ENCODE measurements around the gene PRLH.
"Not testable (repeated sequence)": the region's sequence is repeated elsewhere in the genome, so short reads cannot be mapped to it uniquely, and the experiment has no call there.

Gene PRLH

DNA sequence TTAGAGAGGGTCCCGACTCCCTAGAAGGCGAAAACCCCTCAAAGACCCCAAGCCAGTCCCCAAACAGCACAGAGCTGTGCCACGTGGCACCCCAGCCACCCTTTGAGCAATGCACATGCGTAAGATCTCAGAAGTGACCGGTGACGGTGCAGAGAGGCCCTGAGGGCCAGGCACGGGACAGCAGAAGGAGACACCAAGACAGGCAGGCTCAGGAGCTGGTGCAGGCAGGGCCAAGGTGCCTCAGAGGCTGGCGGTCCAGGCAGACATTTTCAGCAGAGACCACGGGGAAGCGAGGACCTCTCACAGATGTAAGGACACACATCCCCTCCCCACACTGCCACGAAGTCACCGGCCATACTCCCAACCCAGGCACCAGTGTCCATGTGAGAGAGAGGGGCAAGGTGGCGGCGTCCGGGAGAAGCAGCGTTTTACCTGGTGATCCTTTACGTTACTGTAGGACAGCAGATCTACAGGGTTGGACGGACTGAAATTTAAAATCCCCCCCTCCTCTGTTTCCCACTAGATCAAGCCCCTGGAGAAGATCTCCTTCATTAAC, 26.1 kb downstream of the PRLH start:
- H3K9me3 ChIP-seq (ENCODE audit: insufficient read depth, low read depth, low read length), result no peaks in the 10 kb centered on the region
- no peak overlapping the region for H3K27ac ChIP-seq (ENCODE audit: low read length)
- peaks cover 36% of the 10 kb centered on the region; the same call in 1 of the 2 replicates for H3K4me1 ChIP-seq (ENCODE audit: insufficient read depth, low read length)
- H3K9ac ChIP-seq (ENCODE audit: low read depth, low read length), result no peak overlapping the region
- H3K4me3 ChIP-seq (ENCODE audit: low read length), result no peak overlapping the region
- no peaks in the 10 kb centered on the region for H3K27me3 ChIP-seq (ENCODE audit: insufficient read depth, low read length)
- H3K36me3 ChIP-seq (ENCODE audit: insufficient read depth, low read depth, low read length), result no peaks in the 10 kb centered on the region

DNA sequence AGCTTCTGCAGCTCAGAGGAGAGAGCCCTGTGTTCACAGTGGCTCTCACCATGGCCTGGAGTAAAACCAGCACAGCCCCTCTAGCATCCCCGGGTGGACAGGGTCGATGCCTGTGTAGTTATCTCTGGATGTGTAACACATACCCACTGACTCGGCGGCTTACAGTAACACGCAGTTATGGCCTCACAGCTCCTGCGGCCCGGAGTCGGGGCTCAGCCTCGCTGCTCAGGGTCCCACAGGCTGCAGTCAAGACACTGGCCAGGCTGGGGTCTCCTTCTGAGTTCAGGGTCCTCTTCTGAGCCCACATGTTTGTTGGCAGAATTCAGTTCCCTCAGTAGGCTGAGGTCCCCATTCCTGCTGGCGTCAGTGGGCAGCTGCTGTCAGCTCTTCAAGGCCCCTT, 26.7 kb downstream of the PRLH start:
- no peak overlapping the region for H3K4me3 ChIP-seq (ENCODE audit: low read length)
- no peak overlapping the region for H3K27ac ChIP-seq (ENCODE audit: low read length)
- peaks cover 36% of the 10 kb centered on the region; the same call in 1 of the 2 replicates for H3K4me1 ChIP-seq (ENCODE audit: insufficient read depth, low read length)
- H3K36me3 ChIP-seq (ENCODE audit: insufficient read depth, low read depth, low read length), result no peaks in the 10 kb centered on the region
- H3K27me3 ChIP-seq (ENCODE audit: insufficient read depth, low read length), result no peaks in the 10 kb centered on the region
- no peaks in the 10 kb centered on the region for H3K9me3 ChIP-seq (ENCODE audit: insufficient read depth, low read depth, low read length)
- H3K9ac ChIP-seq (ENCODE audit: low read depth, low read length), result no peak overlapping the region

DNA sequence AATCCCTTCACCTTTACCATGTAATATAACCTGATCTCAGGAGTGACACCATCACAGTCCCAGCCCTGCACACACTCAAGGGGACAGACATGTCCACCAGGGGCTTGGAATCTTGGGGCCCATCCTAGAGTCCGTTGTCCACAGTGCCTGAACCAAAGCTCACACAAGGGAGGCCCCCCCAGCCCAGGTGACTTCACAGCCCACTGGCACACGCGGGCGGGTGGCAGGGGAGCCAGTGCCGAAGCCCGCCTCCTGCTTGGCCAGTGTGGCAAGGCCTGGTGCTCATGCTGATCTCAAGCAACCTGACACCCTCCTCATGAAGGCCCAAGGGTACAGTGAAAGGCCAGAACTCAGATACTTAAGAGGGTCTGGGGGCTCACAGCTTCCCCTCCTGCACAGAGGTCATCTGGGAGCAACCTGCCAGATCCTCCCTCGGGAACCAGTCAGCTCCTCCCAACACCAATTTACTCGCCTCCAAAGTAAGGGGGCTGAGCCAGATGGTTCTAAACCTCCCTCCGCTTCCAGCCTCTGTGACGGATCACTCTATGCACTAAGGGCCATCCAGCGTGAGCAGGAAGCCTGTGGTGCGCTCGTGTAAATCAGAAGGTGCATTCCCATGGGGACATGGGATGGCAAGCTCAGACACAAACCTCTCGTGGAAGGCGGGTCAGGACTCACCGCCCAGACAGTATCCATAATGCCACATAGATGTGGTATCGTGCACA, 27.4 kb downstream of the PRLH start:
- Histone ChIP-seq H3K27ac (ENCODE audit: low read length) (no peak overlapping the region), H3K9me3 (ENCODE audit: insufficient read depth, low read depth, low read length) (no peaks in the 10 kb centered on the region), H3K27me3 (ENCODE audit: insufficient read depth, low read length) (no peaks in the 10 kb centered on the region), H3K4me1 (ENCODE audit: insufficient read depth, low read length) (peaks cover 36% of the 10 kb centered on the region; the same call in 1 of the 2 replicates), H3K9ac (ENCODE audit: low read depth, low read length) (no peak overlapping the region; the same call in 1 of the 2 replicates), H3K4me3 (ENCODE audit: low read length) (peak overlapping the region; percentile 37; the same call in 1 of the 2 replicates), H3K36me3 (ENCODE audit: insufficient read depth, low read depth, low read length) (no peaks in the 10 kb centered on the region)

DNA sequence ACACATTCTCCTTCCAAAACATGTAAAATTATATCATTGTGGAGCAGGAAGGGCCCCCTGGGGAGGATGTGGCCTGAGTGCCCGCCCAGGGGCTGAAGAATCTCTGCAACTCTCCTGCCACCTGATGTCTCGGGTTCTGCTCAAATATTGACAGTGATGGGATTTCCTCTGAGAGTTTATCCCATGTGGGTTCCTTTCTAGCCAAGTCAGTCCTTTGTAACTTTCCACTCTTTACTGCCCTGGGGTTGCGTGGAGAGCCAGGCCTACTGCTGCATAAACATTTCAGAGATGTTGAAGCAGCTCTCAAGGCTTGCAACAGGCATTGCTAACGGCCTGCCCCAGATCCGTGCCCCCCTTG, 28.1 kb downstream of the PRLH start:
- H3K9ac ChIP-seq (ENCODE audit: low read depth, low read length), result peak overlapping the region; percentile 5; the same call in 1 of the 2 replicates
- no peak overlapping the region for H3K27ac ChIP-seq (ENCODE audit: low read length)
- peak overlapping the region; percentile 37; the same call in 1 of the 2 replicates for H3K4me3 ChIP-seq (ENCODE audit: low read length)
- peaks cover 36% of the 10 kb centered on the region; the same call in 1 of the 2 replicates for H3K4me1 ChIP-seq (ENCODE audit: insufficient read depth, low read length)
- no peaks in the 10 kb centered on the region for H3K27me3 ChIP-seq (ENCODE audit: insufficient read depth, low read length)
- no peaks in the 10 kb centered on the region for H3K9me3 ChIP-seq (ENCODE audit: insufficient read depth, low read depth, low read length)
- H3K36me3 ChIP-seq (ENCODE audit: insufficient read depth, low read depth, low read length), result no peaks in the 10 kb centered on the region

DNA sequence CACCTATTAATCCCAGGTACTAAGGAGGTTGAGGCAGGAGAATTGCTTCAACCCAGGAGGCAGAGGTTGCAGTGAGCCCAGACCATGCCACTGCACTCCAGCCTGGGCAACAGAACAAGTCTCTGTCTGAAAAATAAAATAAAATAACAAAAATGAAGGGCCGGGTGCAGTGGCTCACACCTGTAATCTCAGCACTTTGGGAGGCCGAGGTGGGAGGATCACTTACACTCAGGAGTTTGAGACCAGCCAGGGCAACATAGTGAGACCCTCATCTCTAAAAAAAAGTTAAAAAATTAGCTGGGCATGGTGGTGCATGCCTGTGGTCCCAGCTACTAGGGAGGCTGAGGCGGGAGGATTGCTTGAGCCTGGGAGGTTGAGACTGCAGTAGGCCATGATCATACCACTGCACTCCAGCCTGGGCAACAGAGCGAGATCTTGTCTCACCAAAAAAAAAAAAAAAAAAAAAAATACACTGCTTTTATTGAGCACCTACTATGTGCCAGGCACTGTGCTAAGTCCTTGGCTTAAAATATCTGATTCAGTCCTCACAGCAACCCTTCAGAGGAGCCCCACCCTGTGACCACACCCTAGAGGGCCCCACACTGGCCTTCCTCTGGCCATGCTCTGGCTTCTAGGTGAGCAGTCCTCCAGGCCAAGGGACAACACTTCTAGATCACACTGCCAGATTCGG, 29.6 kb downstream of the PRLH start:
- H3K9me3 ChIP-seq (ENCODE audit: insufficient read depth, low read depth, low read length); H3K27ac ChIP-seq (ENCODE audit: low read length); H3K27me3 ChIP-seq (ENCODE audit: insufficient read depth, low read length); H3K9ac ChIP-seq (ENCODE audit: low read depth, low read length); H3K4me3 ChIP-seq (ENCODE audit: low read length); H3K36me3 ChIP-seq (ENCODE audit: insufficient read depth, low read depth, low read length): not testable (repeated sequence)
- H3K4me1 ChIP-seq (ENCODE audit: insufficient read depth, low read length), result peaks cover 29% of the 10 kb centered on the region; the same call in 1 of the 2 replicates

DNA sequence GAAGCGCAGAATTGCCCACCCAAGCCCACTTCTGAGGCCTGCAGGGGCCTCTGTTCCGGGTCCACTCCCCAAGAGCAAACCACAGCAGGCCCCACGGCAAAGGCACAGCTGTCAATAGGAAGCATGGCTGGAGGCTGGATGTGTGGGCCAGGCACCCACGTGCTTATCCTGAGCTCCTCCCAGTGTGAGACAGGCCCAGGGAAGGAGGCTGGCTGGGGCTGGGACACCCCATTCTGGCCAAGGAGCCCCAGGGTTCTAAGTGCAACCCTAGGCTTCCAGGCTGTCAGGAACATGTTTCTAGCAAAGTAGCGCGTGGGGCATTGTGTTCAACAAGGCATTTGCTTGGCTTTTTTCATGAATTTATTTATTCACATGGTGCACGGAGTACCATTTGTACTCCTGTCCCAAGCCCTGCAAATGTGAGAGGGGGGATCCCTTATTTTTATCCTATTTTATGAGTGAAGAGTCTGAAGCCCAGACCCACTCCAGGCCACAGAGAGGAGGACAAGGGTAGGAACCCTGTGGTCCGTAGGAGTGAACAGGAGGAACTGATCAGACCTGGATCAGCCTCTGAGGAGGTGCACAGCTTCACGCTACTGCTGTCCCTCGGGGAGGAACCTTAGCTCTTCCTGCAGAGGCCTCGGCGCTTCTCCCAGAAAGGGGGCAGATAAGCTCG, 30.3 kb downstream of the PRLH start:
- Histone ChIP-seq H3K9ac (ENCODE audit: low read depth, low read length) (no peak overlapping the region), H3K36me3 (ENCODE audit: insufficient read depth, low read depth, low read length) (no peaks in the 10 kb centered on the region), H3K9me3 (ENCODE audit: insufficient read depth, low read depth, low read length) (no peaks in the 10 kb centered on the region), H3K4me3 (ENCODE audit: low read length) (no peak overlapping the region), H3K27me3 (ENCODE audit: insufficient read depth, low read length) (no peaks in the 10 kb centered on the region), H3K27ac (ENCODE audit: low read length) (no peak overlapping the region), H3K4me1 (ENCODE audit: insufficient read depth, low read length) (peaks cover 22% of the 10 kb centered on the region; the same call in 1 of the 2 replicates)

DNA sequence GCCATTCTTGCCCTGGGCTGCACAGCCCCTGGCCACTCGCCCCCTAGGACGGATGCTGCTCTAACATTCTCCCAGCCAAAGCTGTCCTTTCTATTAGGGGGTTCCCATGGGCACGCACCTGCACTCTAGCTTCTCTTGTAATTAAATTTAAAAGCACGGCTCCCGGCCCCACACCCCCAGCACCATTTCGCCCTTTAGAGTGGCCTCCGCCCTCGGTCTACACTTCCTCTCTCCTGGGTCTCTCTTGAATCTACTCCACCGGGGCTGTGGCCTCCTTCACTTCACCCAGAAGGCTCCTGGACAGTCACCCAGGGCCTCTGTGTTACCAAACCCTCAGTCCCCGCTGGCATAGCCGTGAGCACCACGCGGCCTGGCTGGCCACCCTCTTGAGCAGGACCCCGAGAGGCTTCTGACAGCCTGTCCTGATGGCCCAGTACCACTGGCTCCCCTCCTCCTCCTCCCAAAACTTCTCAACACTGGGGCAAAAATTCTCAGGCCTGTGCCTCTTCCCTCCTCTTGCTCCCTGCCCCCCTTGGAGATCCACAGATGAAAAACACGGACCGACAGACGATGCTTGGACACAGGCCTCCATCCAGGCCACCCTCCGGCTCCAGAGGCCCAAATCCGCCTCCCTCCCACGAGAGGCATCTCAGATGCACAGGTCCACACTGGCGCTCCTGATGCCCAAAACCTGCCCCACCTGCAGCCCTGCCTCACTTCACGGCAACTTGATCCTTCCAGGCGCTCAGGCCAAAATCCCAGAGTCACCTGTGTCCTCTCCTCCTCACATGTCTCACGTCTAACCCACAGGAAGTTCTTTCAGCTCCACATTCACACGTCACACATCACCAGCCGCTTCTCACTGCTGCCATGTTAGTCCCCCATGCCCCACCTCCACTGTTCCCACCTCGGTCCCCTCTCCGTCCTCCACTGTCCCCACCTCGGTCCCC, 31.1 kb downstream of the PRLH start:
- no peak overlapping the region for H3K27ac ChIP-seq (ENCODE audit: low read length)
- peaks cover 22% of the 10 kb centered on the region; the same call in 1 of the 2 replicates for H3K4me1 ChIP-seq (ENCODE audit: insufficient read depth, low read length)

DNA sequence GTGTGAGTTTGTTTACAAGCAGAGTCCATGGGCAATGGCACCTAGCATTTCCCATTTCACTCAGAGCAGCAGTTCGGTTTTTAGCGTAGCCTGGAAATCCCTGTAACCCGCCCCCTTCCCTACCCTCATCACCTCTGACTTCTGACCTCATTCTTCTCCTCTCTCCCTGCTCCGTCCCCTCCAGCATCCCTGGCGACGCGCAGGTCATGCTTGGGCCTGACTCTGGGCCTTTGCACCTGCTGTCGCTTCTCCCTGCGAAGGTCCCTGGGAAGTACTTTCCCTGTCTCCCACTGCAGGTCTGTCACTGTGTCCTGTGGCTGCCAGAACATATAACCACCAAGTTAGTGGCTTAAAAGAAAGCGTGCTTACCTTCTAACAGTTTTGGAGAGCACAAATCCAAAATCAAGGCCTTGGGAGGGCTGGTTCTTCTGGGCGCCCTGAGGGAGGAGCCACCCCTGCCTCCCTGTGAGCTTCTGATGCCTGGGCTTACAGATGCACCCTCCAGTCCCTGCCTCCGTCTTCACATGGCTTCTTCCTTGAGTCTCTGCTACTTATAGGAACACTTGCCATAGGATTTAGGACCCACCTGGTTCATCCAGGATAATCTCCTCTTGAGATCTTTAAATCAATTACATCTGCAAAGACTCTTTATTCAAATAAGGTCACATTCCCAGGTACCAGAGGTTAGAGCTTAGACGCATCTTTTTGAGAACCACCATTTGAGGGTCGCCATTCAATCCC, 32.3 kb downstream of the PRLH start:
- H3K9me3 ChIP-seq (ENCODE audit: insufficient read depth, low read depth, low read length), result no peaks in the 10 kb centered on the region
- H3K4me3 ChIP-seq (ENCODE audit: low read length), result no peak overlapping the region
- no peak overlapping the region for H3K27ac ChIP-seq (ENCODE audit: low read length)
- H3K4me1 ChIP-seq (ENCODE audit: insufficient read depth, low read length), result peaks cover 23% of the 10 kb centered on the region; the same call in 1 of the 2 replicates
- no peaks in the 10 kb centered on the region for H3K36me3 ChIP-seq (ENCODE audit: insufficient read depth, low read depth, low read length)
- H3K9ac ChIP-seq (ENCODE audit: low read depth, low read length), result no peak overlapping the region
- H3K27me3 ChIP-seq (ENCODE audit: insufficient read depth, low read length), result no peaks in the 10 kb centered on the region

More for the DNA sequence above, 31.1 kb downstream of the PRLH start:
- no peak overlapping the region for H3K4me3 ChIP-seq (ENCODE audit: low read length)
- H3K9ac ChIP-seq (ENCODE audit: low read depth, low read length), result no peak overlapping the region
- H3K9me3 ChIP-seq (ENCODE audit: insufficient read depth, low read depth, low read length), result no peaks in the 10 kb centered on the region
- H3K36me3 ChIP-seq (ENCODE audit: insufficient read depth, low read depth, low read length), result no peaks in the 10 kb centered on the region
- H3K27me3 ChIP-seq (ENCODE audit: insufficient read depth, low read length), result no peaks in the 10 kb centered on the region

DNA sequence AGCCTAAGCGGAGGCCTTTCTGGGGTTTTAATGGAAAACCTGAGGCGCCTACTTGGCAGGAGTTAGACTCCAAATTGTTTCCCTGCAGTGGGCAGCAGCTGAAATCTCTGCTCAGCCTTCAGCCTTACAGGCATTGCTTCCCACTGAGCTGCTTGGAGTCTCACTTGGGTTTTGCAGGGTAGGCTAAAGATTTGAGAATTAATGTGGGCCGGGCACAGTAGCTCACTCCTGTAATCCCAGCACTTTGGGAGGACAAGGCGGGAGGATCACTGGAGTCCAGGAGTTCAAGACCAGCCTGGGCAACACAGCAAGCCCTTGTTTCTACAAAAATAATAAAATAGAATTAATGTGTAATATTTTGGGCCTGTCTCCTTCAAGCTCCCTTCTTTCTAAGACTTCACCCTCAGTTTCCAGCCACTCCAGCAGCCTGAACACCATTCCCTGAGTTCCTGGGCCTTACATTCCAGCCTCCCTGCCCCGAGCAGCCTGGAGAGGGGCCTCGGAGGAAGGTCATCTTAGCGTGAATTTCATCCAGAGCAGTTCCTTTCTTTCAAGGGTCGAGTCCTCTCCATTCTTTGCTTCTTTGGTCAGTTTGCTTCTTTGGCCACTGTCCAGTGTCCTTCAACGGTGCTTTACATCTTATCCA, 33.2 kb downstream of the PRLH start:
- H3K9ac ChIP-seq (ENCODE audit: low read depth, low read length), result no peak overlapping the region
- peaks cover 16% of the 10 kb centered on the region; the same call in 1 of the 2 replicates for H3K4me1 ChIP-seq (ENCODE audit: insufficient read depth, low read length)
- H3K4me3 ChIP-seq (ENCODE audit: low read length), result no peak overlapping the region

DNA sequence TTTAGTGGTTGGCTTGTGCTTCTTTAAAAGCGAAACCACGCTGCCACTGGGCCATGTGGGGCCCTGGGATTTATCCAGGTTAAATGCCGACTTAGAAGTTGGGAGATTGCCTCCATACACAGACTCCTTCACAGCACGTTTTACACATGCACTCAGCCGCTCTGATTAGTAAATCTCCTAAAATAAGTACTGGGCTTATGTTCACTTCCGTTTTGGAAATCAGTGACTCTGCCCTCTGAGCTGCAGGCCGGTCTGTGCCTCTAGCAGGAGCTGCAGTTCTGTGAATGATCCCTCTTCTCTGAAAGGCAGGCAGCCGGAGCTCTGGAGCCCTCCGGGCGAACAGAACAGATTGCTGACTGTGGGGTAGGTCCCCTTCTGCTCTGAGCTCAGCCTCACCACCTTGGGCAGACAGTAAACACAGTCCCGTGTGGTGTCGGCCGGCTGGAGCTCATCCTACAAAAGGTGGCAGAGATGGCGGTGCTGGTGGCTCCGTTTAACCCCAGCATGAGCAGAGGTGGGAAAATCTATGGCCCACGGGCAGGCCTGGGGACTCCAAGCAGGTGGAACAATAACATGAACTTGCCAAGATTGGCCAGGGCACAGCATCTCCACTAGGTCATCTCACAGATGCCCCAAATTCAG, 34.0 kb downstream of the PRLH start:
- Histone ChIP-seq H3K36me3 (ENCODE audit: insufficient read depth, low read depth, low read length) (no peaks in the 10 kb centered on the region), H3K27me3 (ENCODE audit: insufficient read depth, low read length) (no peaks in the 10 kb centered on the region), H3K9ac (ENCODE audit: low read depth, low read length) (no peak overlapping the region), H3K4me1 (ENCODE audit: insufficient read depth, low read length) (peaks cover 10% of the 10 kb centered on the region; the same call in 1 of the 2 replicates), H3K27ac (ENCODE audit: low read length) (no peak overlapping the region), H3K9me3 (ENCODE audit: insufficient read depth, low read depth, low read length) (no peaks in the 10 kb centered on the region), H3K4me3 (ENCODE audit: low read length) (no peak overlapping the region)

More for the DNA sequence above, 33.2 kb downstream of the PRLH start:
- no peaks in the 10 kb centered on the region for H3K36me3 ChIP-seq (ENCODE audit: insufficient read depth, low read depth, low read length)
- H3K27ac ChIP-seq (ENCODE audit: low read length), result no peak overlapping the region
- H3K27me3 ChIP-seq (ENCODE audit: insufficient read depth, low read length), result no peaks in the 10 kb centered on the region
- H3K9me3 ChIP-seq (ENCODE audit: insufficient read depth, low read depth, low read length), result no peaks in the 10 kb centered on the region

Measured in iPS-20b (cell line).